Measurements from ENCODE around the gene TIMM8B.

GRCh38 chr11:112097734-112098528 is 11.4 kb upstream of the TIMM8B start:
- TF ChIP-seq CTCF (IDR thresholded peaks at IDR 0.05) (no peak), POLR2A (IDR thresholded peaks at IDR 0.05) (no peak)
